Right atrium auricular region (tissue), 2 donors: ENCODE data around the gene NPAS3. TPM values are rescaled to one million over a fixed set of nuclear protein-coding genes. Genes with fewer than 3 reads are reported as not detected.

Source experiments
- DNase-seq: peaks from one replicate; pipeline ENCODE4 v3.0.0-alpha.2; 2019; ENCODE audit warnings: low spot score
- H3K27ac ChIP-seq, 2 donors: fragments of 200-600 bp; sonication (generic); 1 replicate in 1 of 2; 2 replicates in 1 of 2; pipeline ENCODE4 v1.5.1; 2016 to 2019
- H3K27me3 ChIP-seq, 2 donors: fragments of 200-600 bp; sonication (generic); one replicate each; pipeline versions ENCODE4 v1.5.1 to v1.6.0; 2017 to 2019
- H3K36me3 ChIP-seq: fragments of 200-600 bp; sonication (generic); one replicate; pipeline ENCODE4 v1.5.1; 2016
- H3K4me1 ChIP-seq, 2 donors: fragments of 200-600 bp; sonication (generic); one replicate each; pipeline versions ENCODE4 v1.5.1 to v1.6.0; 2017 to 2019
- H3K4me3 ChIP-seq, 2 donors: fragments of 200-600 bp; sonication (generic); 1 replicate in 1 of 2; 2 replicates in 1 of 2; pipeline ENCODE4 v1.5.1; 2017 to 2019; ENCODE audit warnings: mild to moderate bottlenecking in 1 of 2, moderate library complexity in 1 of 2
- H3K9me3 ChIP-seq, 2 donors: fragments of 200-600 bp; sonication (generic); one replicate each; pipeline ENCODE4 v1.5.1; 2019
- total RNA-seq, 2 donors: library from RNA; depleted of rRNA; stranded (reverse); fragments of >200 nt; gene quantifications; one replicate each; pipeline ENCODE4 v1.1.0, GENCODE V29; 2016
- TF ChIP-seq, protein P1 (sequence below), 2 donors: fragments of 200-600 bp; sonication (generic); IDR thresholded peaks; one replicate each; pipeline ENCODE4 v1.5.1; 2019; ENCODE audit warnings: antibody characterized with exemption in 2 of 2

The NPAS3 gene
- total RNA-seq, 2 donors from 2014 or later: 0.67 to 1.3 TPM

DNA sequence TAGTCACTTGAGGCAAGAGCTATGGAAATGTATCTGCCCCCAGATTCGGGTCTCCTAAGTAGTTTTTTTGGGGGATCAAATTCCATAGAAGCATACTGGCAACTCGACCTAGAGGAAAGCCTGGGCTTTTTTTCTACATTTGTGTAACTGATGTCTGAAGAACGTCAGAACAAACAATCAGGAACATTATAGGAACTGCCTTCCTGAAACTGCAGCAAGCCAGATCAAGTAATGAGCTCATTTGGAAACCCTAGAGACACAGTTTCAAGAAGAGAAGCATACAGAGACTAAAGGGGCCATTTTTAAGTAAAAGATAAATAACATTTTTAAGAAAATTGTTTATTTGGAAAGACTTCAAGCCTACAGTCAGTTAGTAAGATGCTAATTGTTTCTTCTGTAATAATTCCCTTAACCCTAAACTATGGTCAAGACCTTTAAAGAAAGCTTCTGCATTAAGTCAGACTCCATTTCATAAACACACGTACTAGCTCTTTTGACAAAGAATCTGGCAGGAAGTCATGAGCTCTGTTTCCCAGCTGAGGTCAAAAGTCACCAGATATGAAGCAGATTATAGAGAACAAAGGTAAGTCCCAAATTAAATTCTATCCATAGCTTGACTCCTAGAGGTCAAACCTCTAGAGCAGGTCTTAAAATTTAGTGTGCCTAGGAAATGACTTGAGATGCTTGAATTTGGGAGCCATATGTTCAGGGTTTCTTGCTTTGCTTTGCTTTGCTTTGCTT is 899.4 kb downstream of the NPAS3 start:
- Histone ChIP-seq H3K27ac (no peak overlapping the region), H3K36me3 (no peaks in the 10 kb centered on the region), H3K27me3 (no peaks in the 10 kb centered on the region), H3K9me3 (no peaks in the 10 kb centered on the region), H3K4me3 (no peak overlapping the region), H3K4me1 (peaks cover 0 to 8% of the 10 kb centered on the region in 2 donors)
- TF ChIP-seq, protein P1, sequence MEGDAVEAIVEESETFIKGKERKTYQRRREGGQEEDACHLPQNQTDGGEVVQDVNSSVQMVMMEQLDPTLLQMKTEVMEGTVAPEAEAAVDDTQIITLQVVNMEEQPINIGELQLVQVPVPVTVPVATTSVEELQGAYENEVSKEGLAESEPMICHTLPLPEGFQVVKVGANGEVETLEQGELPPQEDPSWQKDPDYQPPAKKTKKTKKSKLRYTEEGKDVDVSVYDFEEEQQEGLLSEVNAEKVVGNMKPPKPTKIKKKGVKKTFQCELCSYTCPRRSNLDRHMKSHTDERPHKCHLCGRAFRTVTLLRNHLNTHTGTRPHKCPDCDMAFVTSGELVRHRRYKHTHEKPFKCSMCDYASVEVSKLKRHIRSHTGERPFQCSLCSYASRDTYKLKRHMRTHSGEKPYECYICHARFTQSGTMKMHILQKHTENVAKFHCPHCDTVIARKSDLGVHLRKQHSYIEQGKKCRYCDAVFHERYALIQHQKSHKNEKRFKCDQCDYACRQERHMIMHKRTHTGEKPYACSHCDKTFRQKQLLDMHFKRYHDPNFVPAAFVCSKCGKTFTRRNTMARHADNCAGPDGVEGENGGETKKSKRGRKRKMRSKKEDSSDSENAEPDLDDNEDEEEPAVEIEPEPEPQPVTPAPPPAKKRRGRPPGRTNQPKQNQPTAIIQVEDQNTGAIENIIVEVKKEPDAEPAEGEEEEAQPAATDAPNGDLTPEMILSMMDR (IDR thresholded peaks at IDR 0.05): no peak
- DNase-seq: no peak

DNA sequence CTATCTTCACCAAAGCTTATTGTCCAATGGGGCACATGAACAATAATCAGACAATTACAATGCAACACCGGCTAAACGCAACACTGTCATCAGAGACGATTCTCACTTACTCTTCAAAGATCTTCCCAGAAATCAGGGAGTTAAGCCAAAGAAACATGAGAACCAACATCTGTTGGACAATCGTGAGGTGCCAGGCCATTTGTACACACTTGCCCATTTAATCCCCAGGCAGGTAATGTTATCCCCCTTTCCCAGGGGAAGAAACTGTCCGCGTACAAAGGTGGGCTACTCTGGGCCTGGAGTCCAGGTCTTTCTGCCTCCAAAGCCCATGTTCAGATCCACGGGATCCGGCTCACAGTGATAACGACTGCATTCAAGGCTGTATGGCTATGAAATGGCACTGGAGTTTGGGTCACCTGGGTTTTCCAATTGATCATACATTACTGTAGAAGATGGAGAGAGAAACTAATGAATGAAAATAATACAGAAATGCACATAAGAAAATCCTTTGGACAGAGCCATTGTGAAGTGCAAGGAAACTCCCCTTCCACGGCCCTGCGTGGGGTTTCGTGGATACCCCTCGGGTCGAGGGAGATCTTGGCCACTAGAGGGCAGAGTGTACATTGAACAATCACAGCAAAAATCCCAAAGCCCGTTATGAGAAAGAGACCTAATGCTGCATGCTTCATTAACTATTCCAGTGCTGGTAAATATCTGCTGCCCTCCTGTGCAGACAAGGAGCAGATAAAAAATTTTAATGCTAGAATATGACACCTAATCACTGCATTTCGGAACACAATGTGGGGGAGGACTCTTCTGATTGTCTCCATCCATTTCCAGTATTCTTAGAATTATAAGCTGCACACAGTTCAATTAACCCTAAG is 900.8 kb downstream of the NPAS3 start:
- Histone ChIP-seq H3K4me3 (no peak overlapping the region), H3K36me3 (no peaks in the 10 kb centered on the region), H3K4me1 (peaks cover 0 to 8% of the 10 kb centered on the region in 2 donors), H3K27ac (no peak overlapping the region), H3K27me3 (no peaks in the 10 kb centered on the region), H3K9me3 (no peaks in the 10 kb centered on the region)
- TF ChIP-seq, protein P1 (IDR thresholded peaks at IDR 0.05): peak; percentile 70 to 89
- peak; percentile 66 for DNase-seq

DNA sequence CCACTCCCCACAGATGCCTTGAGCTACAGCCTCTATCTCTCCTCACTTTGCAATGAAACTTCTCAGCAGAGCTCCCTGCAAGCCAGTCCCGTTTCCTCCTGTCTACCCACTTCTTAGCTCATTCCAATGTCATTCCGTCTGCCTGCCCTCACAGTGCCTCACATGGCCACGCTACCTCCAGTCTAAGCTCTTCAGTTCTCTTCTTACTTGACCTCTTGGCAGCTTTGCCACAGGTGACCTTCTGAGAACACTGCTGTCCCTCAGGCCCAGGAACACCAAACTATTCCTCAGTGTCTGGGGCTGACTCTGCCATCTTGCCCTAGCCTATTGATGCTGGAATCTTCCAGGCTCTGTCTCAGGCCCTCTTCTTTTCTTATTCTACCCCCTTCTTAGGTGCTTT is 902.1 kb downstream of the NPAS3 start:
- no peaks in the 10 kb centered on the region for H3K27me3 ChIP-seq
- TF ChIP-seq, protein P1 (IDR thresholded peaks at IDR 0.05): no peak
- no peaks in the 10 kb centered on the region for H3K9me3 ChIP-seq
- H3K36me3 ChIP-seq: no peaks in the 10 kb centered on the region
- H3K27ac ChIP-seq: no peak overlapping the region
- H3K4me3 ChIP-seq: no peak overlapping the region
- peaks cover 0 to 8% of the 10 kb centered on the region in 2 donors for H3K4me1 ChIP-seq
- no peak for DNase-seq

DNA sequence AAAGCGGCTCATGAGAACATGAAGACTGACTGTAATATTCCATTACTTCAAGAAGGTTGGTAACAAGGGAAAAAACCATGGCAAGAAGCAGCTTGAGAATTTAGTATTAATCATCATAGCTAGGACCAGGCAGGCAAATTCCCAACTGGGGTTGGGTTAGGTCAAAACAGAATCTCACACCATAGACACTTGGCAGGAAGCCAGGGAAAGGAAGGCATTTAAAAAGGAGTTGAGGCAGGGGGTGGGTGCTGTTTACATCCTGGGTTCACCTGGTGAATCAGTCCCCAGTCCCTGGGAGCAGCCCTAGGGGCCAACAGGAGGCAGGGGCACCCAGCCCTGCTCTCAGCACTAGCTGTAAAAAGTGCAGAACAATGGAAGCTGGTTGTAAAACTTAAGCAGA is 903.6 kb downstream of the NPAS3 start:
- Histone ChIP-seq H3K27ac (no peak overlapping the region), H3K4me3 (no peak overlapping the region), H3K4me1 (peaks cover 0 to 8% of the 10 kb centered on the region in 2 donors), H3K36me3 (no peaks in the 10 kb centered on the region), H3K9me3 (no peaks in the 10 kb centered on the region), H3K27me3 (no peaks in the 10 kb centered on the region)
- no peak for DNase-seq
- TF ChIP-seq, protein P1 (IDR thresholded peaks at IDR 0.05): no peak

DNA sequence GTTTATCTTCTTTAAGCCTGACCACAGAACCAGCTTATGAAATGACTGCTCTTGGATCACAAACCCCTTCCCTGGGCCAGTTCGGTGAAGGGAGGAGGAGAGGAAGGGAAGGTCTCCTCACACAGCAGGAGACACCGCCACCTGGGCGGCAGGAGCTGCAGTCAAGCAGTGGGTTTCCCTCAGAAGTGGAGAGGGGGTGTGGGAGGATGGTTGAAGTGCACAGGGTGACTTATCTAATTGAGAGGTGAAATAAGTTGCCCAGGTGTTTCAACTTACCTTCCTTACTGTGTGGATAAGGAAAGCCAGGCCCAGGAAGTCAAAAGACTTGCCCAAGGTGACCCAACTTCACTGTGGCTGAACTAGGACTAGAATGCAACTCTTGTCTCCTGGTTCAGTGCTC is 905.4 kb downstream of the NPAS3 start:
- Histone ChIP-seq H3K27me3 (no peaks in the 10 kb centered on the region), H3K36me3 (no peaks in the 10 kb centered on the region), H3K27ac (no peak overlapping the region), H3K4me3 (no peak overlapping the region), H3K4me1 (peaks cover 0 to 8% of the 10 kb centered on the region in 2 donors), H3K9me3 (no peaks in the 10 kb centered on the region)
- TF ChIP-seq, protein P1 (IDR thresholded peaks at IDR 0.05): no peak
- DNase-seq: no peak
